Mammary epithelial cell (primary cell): ENCODE measurements around the gene KIAA0319L.

Experiments used
- EZH2 ChIP-seq: IDR thresholded peaks from 2 replicates; pipeline ENCODE4 v1.6.1; 2012; ENCODE audit warnings: low read length, inconsistent platforms, borderline replicate concordance
- TF ChIP-seq, protein P1 (sequence below), 2 donors: IDR thresholded peaks in 1 of 2; conservative IDR thresholded peaks in 1 of 2; 2 replicates each; pipeline ENCODE4 v1.5.1; 2011 to 2012; ENCODE audit warnings: inconsistent platforms in 2 of 2, low read length in 2 of 2, mild to moderate bottlenecking in 2 of 2, control low read depth in 1 of 2, low read depth in 1 of 2; ENCODE audit not compliant: insufficient read depth in 1 of 2; ENCODE audit errors: extremely low read depth in 1 of 2

DNA sequence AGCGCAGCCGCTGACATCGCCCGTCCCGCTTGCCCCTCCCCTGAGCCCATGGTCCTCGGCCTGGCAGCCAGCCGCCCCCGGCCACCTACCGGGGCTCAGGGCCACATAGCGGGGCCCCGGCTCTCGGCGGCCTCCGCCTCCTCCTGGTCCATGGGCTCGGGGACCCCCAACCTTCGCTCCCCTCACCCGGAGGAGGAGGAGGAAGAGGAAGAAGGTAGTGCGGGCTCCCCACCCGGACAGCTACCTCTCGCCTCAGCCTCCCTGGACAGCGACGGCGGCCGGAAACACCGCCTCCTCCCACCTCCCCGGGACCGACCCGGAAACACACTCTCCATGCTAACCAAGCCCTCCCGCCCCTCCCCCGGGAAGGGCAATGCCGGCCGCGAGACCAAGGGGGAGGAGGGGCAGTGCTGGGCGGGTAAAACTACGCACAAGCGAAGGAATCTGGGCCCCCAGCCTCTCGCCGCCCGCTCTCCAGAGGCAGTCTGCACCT, at the start of gene KIAA0319L:
- no peak for TF ChIP-seq EZH2
- TF ChIP-seq, protein P1, sequence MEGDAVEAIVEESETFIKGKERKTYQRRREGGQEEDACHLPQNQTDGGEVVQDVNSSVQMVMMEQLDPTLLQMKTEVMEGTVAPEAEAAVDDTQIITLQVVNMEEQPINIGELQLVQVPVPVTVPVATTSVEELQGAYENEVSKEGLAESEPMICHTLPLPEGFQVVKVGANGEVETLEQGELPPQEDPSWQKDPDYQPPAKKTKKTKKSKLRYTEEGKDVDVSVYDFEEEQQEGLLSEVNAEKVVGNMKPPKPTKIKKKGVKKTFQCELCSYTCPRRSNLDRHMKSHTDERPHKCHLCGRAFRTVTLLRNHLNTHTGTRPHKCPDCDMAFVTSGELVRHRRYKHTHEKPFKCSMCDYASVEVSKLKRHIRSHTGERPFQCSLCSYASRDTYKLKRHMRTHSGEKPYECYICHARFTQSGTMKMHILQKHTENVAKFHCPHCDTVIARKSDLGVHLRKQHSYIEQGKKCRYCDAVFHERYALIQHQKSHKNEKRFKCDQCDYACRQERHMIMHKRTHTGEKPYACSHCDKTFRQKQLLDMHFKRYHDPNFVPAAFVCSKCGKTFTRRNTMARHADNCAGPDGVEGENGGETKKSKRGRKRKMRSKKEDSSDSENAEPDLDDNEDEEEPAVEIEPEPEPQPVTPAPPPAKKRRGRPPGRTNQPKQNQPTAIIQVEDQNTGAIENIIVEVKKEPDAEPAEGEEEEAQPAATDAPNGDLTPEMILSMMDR (conservative IDR thresholded peaks at IDR 0.05 in 1 of 2, IDR thresholded peaks at IDR 0.05 in 1 of 2; ENCODE audit: extremely low read depth in 1 of 2, insufficient read depth in 1 of 2, low read depth in 1 of 2, low read length in 2 of 2), result no peak
